Stimulated activated CD8-positive, alpha-beta memory T cell treated with anti-CD3 and anti-CD28 coated beads, Interleukin-12 subunit alpha, Interleukin-12 subunit beta, amount 100 ng/mL, for 4 hours (primary cell): Measurements from ENCODE around the gene ZFYVE28.
"Not testable (repeated sequence)": the region's sequence is repeated elsewhere in the genome, so short reads cannot be mapped to it uniquely, and the experiment has no call there.

Experiments used
- DNase-seq: peaks from one replicate; pipeline ENCODE4 v3.0.0-alpha.2; 2020; ENCODE audit warnings: low read depth

The ZFYVE28 gene

DNA sequence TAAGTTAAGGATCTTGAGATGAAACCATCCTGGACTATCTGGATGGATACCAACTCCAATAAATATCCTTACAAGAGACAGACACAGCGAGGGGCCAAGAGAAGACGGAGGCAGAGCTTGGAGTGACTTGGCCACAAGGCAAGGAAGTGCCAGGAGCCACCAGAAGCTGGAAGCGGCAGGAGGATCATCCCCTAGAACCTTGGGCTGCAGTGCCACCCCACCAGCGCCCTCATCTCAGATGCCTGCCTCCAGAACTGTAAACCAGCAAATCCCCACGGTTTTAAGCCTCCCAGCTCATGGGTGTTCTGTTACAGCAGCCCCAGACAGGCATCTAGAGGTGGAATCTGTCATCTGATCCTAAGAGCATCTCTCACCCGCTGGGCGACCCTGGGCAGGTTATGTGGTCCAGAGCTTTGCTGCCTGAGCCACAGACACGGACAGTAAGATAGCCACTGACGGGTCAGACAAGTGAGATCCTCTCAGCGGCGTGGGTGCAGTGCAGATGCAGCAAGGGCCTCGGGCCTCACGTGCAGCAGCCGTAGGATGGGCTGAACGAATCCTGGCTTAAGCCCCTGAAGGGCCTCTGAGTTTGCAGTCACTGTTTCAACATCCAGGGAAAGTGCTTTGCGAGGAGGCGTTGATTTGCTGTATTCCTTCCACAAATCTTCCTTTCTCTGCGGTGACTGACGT lies 131.4 kb downstream of the ZFYVE28 start:
- no peak for DNase-seq

DNA sequence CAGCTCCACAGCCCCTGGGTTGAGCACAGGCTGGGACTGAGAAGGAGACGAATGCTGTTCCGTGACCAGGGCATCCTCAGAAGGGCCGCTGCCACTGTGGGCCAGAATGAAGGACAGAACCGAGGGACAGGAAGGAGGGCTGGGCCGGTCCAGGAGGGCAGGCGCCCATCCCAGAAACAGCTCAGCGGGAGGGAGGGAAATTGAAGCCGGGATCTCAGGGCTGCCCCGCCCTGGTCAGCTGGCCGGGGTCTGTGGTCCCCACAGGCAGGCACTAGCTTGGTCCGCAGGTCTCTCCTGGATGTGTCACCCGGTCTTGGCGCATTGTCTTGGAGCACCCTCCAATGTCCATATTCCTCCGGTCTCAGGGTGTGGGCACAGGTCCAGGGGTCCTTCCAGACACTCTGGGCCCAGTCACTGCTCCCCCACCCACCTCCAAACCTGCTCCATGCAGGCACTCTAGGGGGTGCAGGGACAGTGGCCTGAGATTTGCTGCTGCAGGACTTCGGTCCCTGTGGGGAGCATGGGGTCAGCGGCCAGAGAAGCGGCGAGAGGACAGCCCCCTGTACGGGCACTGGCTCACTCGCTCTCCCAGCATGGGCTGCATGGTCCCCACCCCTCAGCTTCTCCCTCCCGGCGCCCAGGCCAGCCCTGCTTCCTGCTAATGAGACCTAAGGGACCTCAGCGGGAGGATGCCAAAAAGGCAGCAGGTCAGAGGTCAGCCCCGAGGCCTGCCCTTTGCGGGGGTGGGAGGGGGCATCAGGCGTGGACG lies 132.6 kb downstream of the ZFYVE28 start:
- no peak for DNase-seq

DNA sequence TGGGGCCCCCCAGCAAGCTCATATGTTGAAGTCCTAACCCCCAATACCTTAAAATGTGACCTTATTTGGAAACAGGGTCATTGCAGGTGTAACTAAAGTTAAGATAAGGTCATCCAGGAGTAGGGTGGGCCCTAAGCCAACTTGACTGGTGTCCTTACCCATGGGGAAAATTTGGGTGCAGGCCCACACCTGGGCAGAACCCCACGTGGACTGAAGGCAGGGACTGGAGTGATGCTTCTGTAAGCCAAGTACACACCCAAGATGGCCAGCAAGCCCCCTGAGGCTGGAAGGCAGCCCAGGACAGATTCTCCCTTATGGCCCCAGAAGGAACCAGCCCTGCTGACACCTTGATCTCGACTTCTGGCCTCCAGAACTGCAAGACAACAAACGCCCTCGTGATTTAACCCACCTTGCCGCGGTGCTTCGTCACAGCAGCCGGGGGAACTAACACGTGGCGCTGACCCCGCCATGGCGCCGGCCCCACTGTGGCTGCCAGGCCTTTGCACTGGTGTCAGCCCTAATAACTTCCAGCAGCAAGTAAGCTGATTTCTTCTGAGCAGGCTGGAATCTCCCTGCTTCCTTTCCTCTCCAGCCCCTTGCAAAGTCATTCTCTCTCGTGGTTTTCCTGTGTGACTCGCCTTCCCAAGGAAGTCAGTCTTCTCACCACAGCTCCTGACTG lies 133.4 kb downstream of the ZFYVE28 start:
- DNase-seq, result no peak

DNA sequence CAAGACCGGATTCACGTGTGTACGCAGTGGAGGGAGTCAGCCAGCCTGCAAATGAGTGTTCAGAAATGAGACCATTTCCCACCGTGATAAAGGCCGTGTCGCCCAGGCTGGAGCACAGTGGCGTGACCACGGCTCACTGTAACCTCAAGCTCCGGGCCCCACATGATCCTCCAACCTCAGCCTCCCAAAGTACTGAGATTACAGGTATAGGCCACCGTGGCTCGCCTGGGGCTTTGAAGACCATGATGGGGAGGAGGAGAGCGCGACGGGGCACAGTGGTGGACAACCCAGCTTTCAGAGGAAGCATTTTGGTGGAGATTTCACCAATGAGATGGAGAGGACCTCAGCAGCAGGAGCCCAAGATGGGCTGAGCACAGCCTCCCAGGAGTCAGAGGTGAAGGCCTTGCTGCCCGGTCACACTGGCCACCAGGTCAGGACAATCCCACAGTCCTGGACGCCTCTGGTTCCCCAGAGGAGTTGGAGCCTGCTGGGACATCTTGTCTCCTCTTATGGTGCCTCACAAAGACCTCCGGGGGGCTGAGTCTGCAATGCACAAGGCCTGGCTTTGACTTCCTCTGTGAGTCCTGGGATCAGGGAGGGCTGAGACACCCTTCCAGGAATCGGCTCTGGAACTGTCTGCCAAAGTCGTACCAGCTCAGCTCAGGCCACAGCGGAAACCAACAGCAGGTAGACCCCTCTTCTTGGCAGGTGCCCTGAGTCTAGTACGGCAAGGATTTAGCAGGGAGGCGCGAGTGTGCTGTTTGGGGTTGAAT lies 134.1 kb downstream of the ZFYVE28 start:
- no peak for DNase-seq

DNA sequence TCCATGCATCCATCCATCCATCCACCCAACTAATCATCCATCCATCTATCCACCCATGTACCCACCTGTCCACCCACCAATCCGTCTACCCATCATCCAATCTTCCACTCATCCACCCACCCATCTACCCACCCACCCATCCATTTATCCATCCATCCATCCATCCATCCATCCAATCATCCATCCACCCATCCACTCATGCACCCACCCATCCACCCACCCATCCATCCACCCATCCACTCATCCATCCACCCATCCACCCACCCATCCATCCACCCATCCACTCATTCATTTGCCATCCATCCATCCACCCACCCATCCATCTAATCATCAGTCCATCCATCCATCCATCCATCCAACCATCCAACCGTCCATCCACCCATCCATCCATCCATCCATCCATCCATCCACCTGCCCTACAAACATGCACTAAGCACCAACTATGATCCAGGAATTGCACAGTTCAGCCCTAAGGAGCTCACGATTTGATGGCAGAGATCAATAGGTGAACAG lies 135.2 kb downstream of the ZFYVE28 start:
- DNase-seq, result no peak

DNA sequence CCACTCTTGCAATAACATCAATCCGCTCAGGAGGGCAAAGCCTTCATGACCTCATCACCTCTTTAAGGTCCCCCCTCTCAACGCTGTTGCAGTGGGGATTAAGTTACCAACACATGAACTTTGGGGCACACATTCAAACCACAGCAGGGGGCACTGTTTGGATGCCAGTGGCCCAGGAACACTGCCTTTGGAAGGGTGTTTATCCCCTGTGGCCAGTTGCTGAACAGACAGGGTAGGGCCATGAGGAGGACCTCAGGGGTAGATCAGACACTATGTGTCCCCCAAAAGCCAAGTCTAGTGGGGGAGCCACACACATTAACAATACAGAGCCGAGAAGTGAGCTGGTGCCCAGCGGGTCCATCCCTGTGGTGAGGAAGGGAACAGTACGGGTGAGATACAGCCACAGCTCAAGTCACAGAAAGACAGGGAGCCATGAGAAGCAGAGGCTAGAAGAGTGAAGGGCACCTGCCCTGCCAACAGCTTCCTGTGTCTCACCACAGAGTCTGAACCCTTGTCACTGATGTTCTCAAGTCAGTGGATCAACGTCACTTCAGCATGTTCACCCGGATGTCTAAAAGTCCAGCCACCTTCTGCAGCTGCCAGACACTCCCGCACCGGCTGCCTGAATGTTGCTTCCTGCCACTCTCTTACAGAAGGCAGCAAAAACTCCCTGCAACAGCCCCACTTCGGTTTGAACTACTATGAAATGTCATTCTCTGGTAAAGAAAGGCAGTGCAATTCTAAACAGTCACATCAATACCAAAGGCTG lies 136.7 kb downstream of the ZFYVE28 start:
- peak; percentile 61 for DNase-seq

DNA sequence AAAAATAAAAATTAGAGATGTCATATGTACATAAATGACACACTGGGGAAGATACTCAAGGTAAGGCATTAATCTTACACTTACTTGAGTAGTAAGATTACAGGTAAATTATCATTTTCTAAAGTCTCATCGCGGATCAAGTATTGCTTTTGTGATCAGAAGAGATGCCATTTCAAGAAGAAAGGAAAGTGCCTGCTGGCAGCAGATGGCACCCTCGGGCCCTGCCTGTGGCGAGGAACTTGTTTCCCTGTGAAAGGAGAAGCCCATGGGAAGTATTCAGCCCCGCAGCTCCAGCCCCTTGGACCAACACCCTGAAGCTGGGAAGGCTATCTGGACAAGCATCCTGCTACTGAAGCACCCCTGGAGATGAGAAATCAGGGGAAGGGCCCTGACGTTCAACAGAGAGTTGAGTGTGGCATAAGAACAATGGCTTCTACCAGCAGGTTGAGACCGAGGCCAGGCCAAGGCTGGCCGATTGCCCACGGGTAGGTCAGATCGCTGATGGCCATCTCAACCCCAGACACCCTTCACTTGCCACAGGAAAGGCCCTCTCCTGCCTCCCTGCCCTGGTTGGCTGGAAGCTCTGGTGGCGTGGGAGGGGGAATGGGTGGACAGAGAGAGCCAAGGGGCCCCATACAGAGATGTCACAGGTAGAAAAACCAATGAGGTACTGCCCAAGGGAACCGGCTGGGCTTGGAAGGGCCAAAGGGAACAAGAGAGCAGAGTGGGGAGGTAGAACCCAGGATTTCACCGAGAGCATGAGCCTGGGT lies 137.7 kb downstream of the ZFYVE28 start:
- DNase-seq, result no peak

DNA sequence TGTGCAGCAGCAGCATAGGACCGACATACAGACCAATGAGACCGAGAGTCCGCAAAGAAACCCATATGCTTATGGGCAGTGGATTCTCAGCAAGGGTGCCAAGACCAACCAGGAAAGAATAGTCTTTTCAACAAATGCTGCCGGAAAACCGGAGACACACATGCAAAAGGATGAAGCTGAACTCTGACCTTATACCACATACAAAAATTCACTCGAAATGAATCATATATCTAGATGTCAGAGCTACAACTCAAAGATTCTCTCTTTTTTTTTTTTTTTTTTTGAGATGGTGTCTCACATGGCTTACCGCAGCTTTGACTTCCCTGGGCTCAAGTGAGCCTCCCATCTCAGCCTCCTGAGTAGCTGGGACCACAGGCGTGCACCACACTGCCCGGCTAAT lies 140.5 kb downstream of the ZFYVE28 start:
- no peak for DNase-seq

DNA sequence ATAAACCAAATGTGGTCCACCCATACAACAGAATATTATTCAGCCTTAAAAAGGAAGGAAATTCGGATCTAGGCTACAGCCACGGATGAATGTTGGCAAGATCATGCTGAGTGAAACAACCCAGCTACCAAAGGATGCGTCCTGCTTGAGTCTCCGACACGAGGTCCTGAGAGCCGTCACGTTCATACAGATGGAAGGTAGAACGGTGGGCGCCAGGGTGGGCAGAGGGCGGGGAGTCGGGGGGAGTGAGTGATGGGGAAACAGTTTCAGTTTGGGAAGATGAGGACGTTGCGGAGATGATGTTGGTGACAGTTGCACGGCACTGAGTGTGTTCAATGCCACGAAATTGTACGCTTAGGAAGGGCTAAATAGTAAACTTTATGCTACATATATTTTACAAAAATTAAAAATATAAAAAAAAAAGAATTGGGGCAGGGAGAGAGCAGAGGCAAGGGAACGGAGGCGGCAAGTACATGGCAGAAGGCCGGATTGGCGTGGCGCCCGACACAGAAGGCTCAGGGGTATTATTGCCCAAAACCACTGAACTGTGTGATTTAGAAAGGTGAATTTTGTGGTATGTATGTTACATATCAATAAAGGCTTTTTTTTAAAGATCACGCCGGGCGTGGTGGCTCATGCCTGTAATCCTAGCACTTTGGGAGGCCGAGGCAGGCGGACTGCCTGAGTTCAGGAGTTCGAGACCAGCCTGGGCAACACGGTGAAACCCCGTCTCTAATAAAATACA lies 141.7 kb downstream of the ZFYVE28 start:
- DNase-seq, result no peak

DNA sequence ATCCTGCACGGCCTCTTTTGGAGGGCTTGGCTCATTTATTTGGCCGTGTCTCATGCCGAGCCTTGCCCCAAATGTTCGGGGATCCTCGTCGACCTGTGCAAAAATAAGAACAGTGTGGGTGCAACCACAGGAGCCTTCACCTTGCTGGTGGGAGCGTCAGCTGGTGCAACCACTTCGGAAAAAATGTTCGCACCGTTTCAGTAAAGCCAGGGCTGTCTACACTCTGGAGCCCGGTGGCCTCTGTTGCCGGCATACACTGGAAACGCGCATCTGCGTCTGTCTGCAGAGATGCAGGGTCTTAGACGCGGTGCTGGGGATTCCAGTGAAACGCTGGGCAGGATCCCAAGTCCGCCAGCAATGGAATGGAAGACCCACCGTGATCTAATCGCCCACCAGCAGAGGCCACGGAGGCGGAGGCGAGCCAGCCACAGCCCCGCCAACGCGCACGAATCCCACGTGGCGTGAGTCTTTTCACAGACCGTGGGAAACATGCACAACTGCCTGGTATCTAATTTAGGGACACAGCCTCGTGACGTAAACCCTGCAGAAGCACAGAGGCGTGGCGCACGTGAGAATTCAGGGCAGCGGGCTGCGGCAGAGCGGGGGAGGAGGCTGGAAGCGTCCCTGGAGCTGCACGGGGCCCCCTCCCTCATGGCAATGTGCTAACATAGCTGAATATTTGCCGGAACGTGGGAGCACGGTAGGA lies 142.7 kb downstream of the ZFYVE28 start:
- DNase-seq, result no peak

DNA sequence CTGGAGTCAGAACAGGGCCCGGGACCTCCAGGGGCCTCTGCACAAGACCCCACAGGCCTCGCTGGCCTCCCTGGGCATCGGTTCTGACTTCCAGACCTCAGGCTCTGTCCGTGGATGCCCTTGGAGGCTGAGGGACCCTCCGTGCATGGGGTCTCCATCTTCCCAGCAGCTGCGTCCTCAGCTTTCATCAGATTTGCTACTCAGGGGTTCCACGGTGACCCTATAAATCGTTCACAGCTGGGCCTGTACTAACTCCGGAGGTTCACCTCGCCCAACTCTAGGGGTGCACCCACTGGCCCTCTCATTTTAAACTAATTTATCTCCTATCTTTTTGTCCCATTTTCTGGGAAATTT lies 143.4 kb downstream of the ZFYVE28 start:
- not testable (repeated sequence) for DNase-seq

DNA sequence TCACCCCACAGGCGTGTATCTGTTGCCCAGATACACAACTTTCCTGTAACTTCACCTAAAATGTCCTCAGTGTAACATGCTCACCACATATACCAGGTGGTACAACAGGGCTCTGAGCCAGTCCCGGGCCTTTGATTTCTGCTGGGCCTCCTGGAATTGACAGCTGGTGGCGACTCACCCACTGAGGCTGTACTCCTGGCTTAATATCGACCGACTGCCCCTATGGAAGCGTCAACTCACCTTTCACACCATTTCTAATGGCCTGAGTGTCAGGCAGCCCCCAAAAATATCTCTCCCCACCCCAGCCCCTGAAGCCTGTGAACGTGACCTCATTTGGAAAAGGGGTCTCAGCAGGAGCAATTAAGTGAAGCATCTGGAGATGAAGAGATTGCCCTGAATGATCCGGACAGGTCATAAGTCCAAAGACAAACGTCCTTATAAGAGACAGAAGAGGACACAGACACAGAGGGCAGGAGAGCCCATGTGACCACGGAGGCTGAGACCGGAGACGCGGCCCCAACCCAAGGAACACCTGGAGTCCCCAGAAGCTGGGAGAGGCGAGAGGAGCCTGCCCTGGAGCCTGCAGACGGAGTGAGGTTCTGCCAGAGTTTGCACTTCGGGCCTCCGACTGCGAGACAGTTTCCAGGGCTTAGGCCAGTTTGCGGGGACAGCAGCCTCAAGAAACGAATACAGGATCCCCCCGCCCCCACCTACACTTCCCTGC lies 144.0 kb downstream of the ZFYVE28 start:
- no peak for DNase-seq

DNA sequence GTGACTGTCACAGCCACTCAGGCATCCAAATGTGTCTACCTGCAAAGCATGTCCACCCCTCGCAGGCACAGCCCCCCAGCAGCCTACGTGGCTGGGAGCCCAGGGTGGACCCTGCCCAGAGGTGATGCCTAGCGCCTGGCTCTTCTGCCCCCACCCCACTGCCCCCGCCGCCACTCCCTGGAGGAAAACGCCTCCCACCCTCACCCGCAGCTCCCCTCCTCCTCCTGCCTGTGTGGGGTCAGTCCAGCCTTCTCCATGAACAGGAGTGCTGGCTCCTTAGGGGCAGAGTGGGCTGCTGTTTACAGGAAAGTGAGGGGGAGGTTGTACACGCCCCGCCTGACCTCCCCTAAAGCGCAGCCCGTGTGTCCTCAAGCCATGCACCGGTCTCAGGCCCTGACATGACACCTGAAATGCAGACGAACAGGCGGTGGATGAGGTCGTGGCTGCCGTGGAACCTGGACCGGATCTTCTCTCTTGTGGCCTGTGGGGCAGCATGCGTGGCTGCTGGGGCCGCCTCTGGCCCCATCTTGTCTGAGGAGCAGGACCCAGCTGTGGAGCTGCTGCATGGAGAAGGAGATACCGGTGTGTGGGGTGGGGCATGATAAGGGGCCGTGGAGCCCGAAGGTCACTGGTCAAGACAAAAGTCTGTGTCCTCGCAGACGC lies 144.7 kb downstream of the ZFYVE28 start:
- DNase-seq, result no peak

DNA sequence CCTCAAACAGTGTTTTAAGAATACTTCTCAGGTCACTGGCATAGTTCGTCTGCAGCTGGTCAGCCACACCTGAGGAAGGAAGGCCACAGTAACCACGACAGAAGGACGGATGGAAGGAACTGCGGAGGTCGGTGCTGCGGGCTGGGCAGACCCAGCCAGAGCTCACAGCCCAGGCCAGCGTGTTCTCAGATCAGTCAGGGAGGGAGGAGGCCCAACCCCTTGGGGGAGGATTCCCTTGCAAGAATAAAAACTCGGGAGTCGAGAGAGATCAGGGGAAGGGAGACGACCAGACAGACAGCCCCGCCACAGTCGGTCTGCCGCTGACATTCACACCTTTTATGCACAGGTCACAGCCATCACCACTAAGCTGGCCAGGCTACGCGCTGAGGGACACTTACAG lies 145.2 kb downstream of the ZFYVE28 start:
- DNase-seq, result no peak

DNA sequence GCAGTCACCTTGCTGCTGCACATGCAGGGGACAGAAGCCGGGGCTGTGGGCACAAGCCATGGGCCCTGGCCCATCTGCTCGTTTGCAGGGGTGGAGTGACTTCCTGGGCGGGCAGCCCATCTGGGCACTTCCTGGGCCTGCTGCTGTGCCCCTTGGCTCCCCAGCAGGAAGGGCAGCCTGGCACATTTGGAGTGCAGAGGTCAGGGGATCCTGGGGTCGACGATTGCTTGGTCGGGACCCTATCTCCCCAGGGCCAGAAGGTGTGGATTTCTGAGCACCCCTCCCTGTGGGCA lies 145.7 kb downstream of the ZFYVE28 start:
- no peak for DNase-seq

DNA sequence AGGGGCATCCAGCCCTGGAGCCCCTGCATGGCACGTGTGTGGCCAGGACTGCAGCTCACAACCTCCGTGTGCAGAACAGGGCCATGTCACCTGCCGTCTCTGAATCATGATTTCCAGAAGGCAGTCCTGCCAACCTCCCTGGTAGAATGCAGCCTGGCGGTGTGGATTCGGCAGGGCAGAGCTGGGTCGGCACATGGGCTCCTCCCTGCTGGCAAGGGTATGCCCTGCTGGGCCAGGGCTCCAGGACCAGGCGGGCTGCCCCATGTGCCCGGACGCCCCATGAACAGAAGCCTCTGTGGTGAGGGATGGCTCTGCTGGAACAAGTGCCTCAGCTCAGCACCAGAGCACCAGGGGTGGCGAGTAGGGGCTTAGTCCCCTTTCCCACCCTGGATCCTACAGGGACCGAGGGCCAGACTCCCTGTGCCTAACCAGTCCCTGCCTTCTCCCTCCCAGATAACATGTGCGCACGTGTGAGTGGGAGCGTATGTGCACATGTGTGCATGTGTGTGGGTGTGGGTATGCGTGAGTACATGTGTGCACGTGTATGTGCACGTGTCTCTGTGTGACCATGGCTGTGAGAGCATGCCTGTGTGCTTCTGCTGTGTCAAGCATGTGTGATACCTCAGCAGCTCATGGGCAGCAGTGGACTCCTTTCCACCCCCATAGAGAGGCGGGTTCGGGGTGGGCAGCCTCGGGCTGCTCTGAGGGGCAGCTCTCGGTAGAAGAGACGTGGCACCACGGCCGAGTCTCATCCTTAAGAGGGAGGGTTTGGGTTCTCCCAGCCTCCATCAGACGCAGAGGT lies 146.2 kb downstream of the ZFYVE28 start:
- no peak for DNase-seq

DNA sequence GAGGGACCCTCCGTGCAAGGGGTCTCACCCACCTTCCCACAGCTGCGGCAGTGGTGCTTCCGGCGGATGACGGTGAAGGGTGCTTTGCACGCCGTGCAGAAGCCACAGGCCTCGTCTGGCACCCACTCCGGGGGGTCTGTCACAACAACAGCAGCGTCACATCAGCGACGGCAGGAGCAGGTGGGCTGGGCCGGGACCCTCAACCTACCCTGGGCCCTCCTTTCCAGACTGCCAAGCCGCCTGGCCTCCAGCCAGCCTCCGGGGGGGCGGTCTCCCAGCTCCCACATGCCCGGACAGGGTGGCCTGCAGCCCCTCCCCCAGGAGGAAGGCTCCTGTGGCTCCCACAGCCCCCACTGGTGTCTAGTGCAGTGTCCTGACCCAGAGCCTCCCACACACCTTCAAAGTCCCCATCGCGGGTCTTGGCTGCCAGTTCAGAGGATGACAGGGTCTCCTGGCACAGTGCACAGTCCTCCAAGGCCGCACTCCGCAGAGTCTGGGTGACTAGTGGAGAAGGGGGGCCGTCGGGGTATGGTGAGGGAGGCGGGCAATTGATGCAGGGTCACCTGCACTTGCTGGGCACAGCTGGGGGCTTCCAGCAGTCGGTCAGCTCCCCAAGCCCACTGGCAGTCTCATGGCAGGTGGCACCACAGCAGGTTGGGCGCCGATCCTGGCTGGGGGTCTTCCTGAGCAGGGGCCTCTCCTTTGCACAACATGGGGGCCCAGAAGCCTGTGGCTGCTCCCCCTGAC lies 147.0 kb downstream of the ZFYVE28 start:
- no peak for DNase-seq
